Left lobe of liver (tissue), 2 donors: ENCODE measurements around the gene UST. TPM values are rescaled to one million over a fixed set of nuclear protein-coding genes. Genes with fewer than 3 reads are reported as not detected.
"Not testable (repeated sequence)": the region's sequence is repeated elsewhere in the genome, so short reads cannot be mapped to it uniquely, and the experiment has no call there.

Source experiments
- ATAC-seq: fragments of 200-7000 bp; cut with Tn5 transposase; one replicate; pipeline ENCODE4 v1.9.1; 2020; ENCODE audit warnings: mild to moderate bottlenecking, moderate library complexity
- DNase-seq: peaks from one replicate; pipeline ENCODE4 v3.0.0-alpha.2; 2020; ENCODE audit warnings: low spot score
- total RNA-seq: library from RNA; stranded (reverse); gene quantifications from one replicate; pipeline ENCODE4 v1.2.1, GENCODE V29; 2021
- donor health status: DM: no; HTN: no; CAD: no; lungs with moderate emphysema.
- donor health status: DM: no; HTN: yes; CAD: no.

Gene UST
- total RNA-seq, 1 donor from 2014 or later, result 0.58 TPM

GRCh38 chr6:148764259-148765020 is 17.6 kb downstream of the UST start:
- DNase-seq, result not testable (repeated sequence)

GRCh38 chr6:148765898-148766808 is 19.3 kb downstream of the UST start:
- DNase-seq, result no peak
- no peak for ATAC-seq

More at GRCh38 chr6:148764259-148765020, 17.6 kb downstream of the UST start:
- ATAC-seq, result not testable (repeated sequence)

- DNase-seq, result no peak
- no peak for ATAC-seq
Measured at GRCh38 chr6:148768646-148769270, 21.9 kb downstream of the UST start.

GRCh38 chr6:148769304-148769968 is 22.6 kb downstream of the UST start:
- no peak for ATAC-seq

GRCh38 chr6:148770408-148771211 is 23.8 kb downstream of the UST start:
- DNase-seq, result no peak
- no peak for ATAC-seq

More at GRCh38 chr6:148769304-148769968, 22.6 kb downstream of the UST start:
- no peak for DNase-seq

- no peak for DNase-seq
- ATAC-seq, result no peak
Measured at GRCh38 chr6:148771212-148771601, 24.4 kb downstream of the UST start.

GRCh38 chr6:148771896-148772554 is 25.2 kb downstream of the UST start:
- ATAC-seq, result no peak
- DNase-seq, result no peak

- DNase-seq (no peak), ATAC-seq (no peak)
Measured at GRCh38 chr6:148775161-148775560, 28.3 kb downstream of the UST start.

GRCh38 chr6:148776321-148777308 is 29.8 kb downstream of the UST start:
- DNase-seq (no peak), ATAC-seq (no peak)

- ATAC-seq, result peak; percentile 31
- DNase-seq, result no peak
Measured at GRCh38 chr6:148779142-148779562, 32.3 kb downstream of the UST start.

GRCh38 chr6:148780423-148780822 is 33.6 kb downstream of the UST start:
- not testable (repeated sequence) for DNase-seq, ATAC-seq

GRCh38 chr6:148780918-148781436 is 34.1 kb downstream of the UST start:
- no peak for DNase-seq

GRCh38 chr6:148789948-148790347 is 43.1 kb downstream of the UST start:
- no peak for ATAC-seq
- no peak for DNase-seq

More at GRCh38 chr6:148780918-148781436, 34.1 kb downstream of the UST start:
- ATAC-seq, result no peak

GRCh38 chr6:148790404-148790803 is 43.6 kb downstream of the UST start:
- ATAC-seq, result no peak
- DNase-seq, result no peak

GRCh38 chr6:148790817-148791216 is 44.0 kb downstream of the UST start:
- no peak for DNase-seq
- no peak for ATAC-seq

- DNase-seq (no peak), ATAC-seq (no peak)
Measured at GRCh38 chr6:148791372-148791771, 44.5 kb downstream of the UST start.

GRCh38 chr6:148793721-148794120 is 46.9 kb downstream of the UST start:
- ATAC-seq (no peak), DNase-seq (no peak)

- ATAC-seq, result no peak
- DNase-seq, result no peak
Measured at GRCh38 chr6:148794797-148795196, 48.0 kb downstream of the UST start.
